ENCODE measurements around the gene TTN.

DNA sequence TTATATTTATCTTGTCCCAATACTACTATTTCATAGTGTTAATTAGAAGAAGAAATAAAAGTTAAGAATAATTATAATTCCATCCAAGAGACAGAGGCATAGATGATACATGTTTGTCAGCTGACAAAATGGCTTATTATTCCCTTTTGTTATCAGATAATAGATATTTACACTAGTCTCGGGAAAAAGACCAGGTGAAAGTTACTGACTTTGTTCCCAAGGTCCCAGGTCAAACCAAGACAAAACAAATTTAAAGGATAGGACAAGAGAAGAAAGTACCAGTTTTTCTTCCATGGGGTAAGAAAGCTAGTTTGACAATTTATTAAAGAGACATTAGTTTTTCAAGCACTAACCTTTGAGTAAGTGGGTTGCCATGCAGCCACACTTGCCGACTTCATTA, 73.2 kb downstream of the TTN start:
- TF ChIP-seq, protein P1, sequence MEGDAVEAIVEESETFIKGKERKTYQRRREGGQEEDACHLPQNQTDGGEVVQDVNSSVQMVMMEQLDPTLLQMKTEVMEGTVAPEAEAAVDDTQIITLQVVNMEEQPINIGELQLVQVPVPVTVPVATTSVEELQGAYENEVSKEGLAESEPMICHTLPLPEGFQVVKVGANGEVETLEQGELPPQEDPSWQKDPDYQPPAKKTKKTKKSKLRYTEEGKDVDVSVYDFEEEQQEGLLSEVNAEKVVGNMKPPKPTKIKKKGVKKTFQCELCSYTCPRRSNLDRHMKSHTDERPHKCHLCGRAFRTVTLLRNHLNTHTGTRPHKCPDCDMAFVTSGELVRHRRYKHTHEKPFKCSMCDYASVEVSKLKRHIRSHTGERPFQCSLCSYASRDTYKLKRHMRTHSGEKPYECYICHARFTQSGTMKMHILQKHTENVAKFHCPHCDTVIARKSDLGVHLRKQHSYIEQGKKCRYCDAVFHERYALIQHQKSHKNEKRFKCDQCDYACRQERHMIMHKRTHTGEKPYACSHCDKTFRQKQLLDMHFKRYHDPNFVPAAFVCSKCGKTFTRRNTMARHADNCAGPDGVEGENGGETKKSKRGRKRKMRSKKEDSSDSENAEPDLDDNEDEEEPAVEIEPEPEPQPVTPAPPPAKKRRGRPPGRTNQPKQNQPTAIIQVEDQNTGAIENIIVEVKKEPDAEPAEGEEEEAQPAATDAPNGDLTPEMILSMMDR (conservative IDR thresholded peaks at IDR 0.05 in 1 of 2, IDR thresholded peaks at IDR 0.05 in 1 of 2; ENCODE audit: extremely low read depth in 1 of 2, insufficient read depth in 1 of 2, low read depth in 1 of 2, low read length in 2 of 2) = no peak
- TF ChIP-seq EZH2 (IDR thresholded peaks at IDR 0.05; ENCODE audit: borderline replicate concordance, low read length) = no peak
